Activated naive CD8-positive, alpha-beta T cell treated with anti-CD3 and anti-CD28 coated beads, Interleukin-2, amount 50 U/mL, for 24 hours (primary cell): ENCODE data around the gene ASCL2.
A peak's percentile ranks its signal among the peaks of the same experiment; 100 is the strongest.

Source experiments
- ATAC-seq: fragments of 150-1000 bp; cut with Tn5 transposase; one replicate; pipeline ENCODE4 v1.10.0; 2021
- DNase-seq: peaks from one replicate; pipeline ENCODE4 v3.0.0; 2021
- H3K27ac Mint-ChIP-seq: one replicate; pipeline ENCODE4 v1.8.0; 2021; ENCODE audit warnings: mild to moderate bottlenecking, mixed read lengths
- H3K27me3 Mint-ChIP-seq: one replicate; pipeline ENCODE4 v1.8.0; 2021; ENCODE audit warnings: mixed read lengths
- H3K36me3 Mint-ChIP-seq: one replicate; pipeline ENCODE4 v1.8.0; 2021; ENCODE audit warnings: low read depth, mixed read lengths
- H3K4me1 Mint-ChIP-seq: one replicate; pipeline ENCODE4 v1.8.0; 2021; ENCODE audit warnings: mixed read lengths
- H3K4me3 Mint-ChIP-seq: one replicate; pipeline ENCODE4 v1.8.0; 2021; ENCODE audit warnings: mild to moderate bottlenecking, moderate library complexity, mixed read lengths
- H3K9me3 Mint-ChIP-seq: one replicate; pipeline ENCODE4 v1.8.0; 2021; ENCODE audit warnings: mixed read lengths

The ASCL2 gene

GRCh38 chr11:2302896-2303626 lies 32.7 kb upstream of the ASCL2 start:
- DNase-seq (peak; percentile 18), ATAC-seq (no peak)
- Mint-ChIP-seq H3K4me1 (peaks cover 55% of the 10 kb centered on the region), H3K4me3 (peak overlapping the region; percentile 84), H3K27ac (peak overlapping the region; percentile 92), H3K27me3 (no peaks in the 10 kb centered on the region), H3K9me3 (no peaks in the 10 kb centered on the region), H3K36me3 (no peaks in the 10 kb centered on the region)

GRCh38 chr11:2302306-2302895 lies 32.0 kb upstream of the ASCL2 start:
- Mint-ChIP-seq H3K27ac (peak overlapping the region; percentile 92), H3K4me1 (peaks cover 61% of the 10 kb centered on the region)
- peak; percentile 25 for ATAC-seq

GRCh38 chr11:2301631-2302305 lies 31.4 kb upstream of the ASCL2 start, which contains the start of the genes C11orf21 and TSPAN32:
TSS of gene C11orf21 (minus strand) at chr11:2301918. CDS start at chr11:2301808, 110 bp downstream.
TSS of gene TSPAN32 (plus strand) at chr11:2302013. CDS start at chr11:2302150, 137 bp downstream.
- peak; percentile 51 for ATAC-seq
- no peaks in the 10 kb centered on the region for H3K9me3 Mint-ChIP-seq
- DNase-seq = peak; percentile 69
- H3K27me3 Mint-ChIP-seq = no peaks in the 10 kb centered on the region
- no peaks in the 10 kb centered on the region for H3K36me3 Mint-ChIP-seq
- H3K4me3 Mint-ChIP-seq = peak within 1 kb of the TSS; percentile 84
- peaks cover 62% of the 10 kb centered on the region for H3K4me1 Mint-ChIP-seq
- H3K27ac Mint-ChIP-seq = peak within 1 kb of the TSS; percentile 92

More at GRCh38 chr11:2302306-2302895, 32.0 kb upstream of the ASCL2 start:
- DNase-seq = peak; percentile 48
- H3K36me3 Mint-ChIP-seq = no peaks in the 10 kb centered on the region
- no peaks in the 10 kb centered on the region for H3K27me3 Mint-ChIP-seq
- H3K4me3 Mint-ChIP-seq = peak overlapping the region; percentile 84
- H3K9me3 Mint-ChIP-seq = no peaks in the 10 kb centered on the region

GRCh38 chr11:2300936-2301630 lies 30.7 kb upstream of the ASCL2 start:
- H3K36me3 Mint-ChIP-seq = no peaks in the 10 kb centered on the region
- peak; percentile 49 for DNase-seq
- peaks cover 56% of the 10 kb centered on the region for H3K4me1 Mint-ChIP-seq
- peak overlapping the region; percentile 92 for H3K27ac Mint-ChIP-seq
- no peaks in the 10 kb centered on the region for H3K9me3 Mint-ChIP-seq
- ATAC-seq = peak; percentile 17
- peak overlapping the region; percentile 84 for H3K4me3 Mint-ChIP-seq
- no peaks in the 10 kb centered on the region for H3K27me3 Mint-ChIP-seq

GRCh38 chr11:2300290-2300935 lies 30.0 kb upstream of the ASCL2 start:
- peaks cover 50% of the 10 kb centered on the region for H3K4me1 Mint-ChIP-seq
- DNase-seq = peak; percentile 20

GRCh38 chr11:2299773-2300172 lies 29.4 kb upstream of the ASCL2 start:
- ATAC-seq (no peak), DNase-seq (no peak)
- H3K4me3 Mint-ChIP-seq = no peak overlapping the region
- peaks cover 48% of the 10 kb centered on the region for H3K4me1 Mint-ChIP-seq
- H3K27me3 Mint-ChIP-seq = no peaks in the 10 kb centered on the region
- H3K27ac Mint-ChIP-seq = no peak overlapping the region
- no peaks in the 10 kb centered on the region for H3K36me3 Mint-ChIP-seq
- H3K9me3 Mint-ChIP-seq = no peaks in the 10 kb centered on the region

More at GRCh38 chr11:2300290-2300935, 30.0 kb upstream of the ASCL2 start:
- Mint-ChIP-seq H3K9me3 (no peaks in the 10 kb centered on the region), H3K27ac (peak overlapping the region; percentile 92), H3K4me3 (peak overlapping the region; percentile 84), H3K27me3 (no peaks in the 10 kb centered on the region), H3K36me3 (no peaks in the 10 kb centered on the region)
- ATAC-seq = no peak

- Mint-ChIP-seq H3K27me3 (no peaks in the 10 kb centered on the region), H3K9me3 (no peaks in the 10 kb centered on the region), H3K4me1 (peaks cover 45% of the 10 kb centered on the region), H3K27ac (no peak overlapping the region), H3K4me3 (peak overlapping the region; percentile 53), H3K36me3 (no peaks in the 10 kb centered on the region)
- no peak for ATAC-seq
- peak; percentile 55 for DNase-seq
Observed at GRCh38 chr11:2298795-2299761, 28.7 kb upstream of the ASCL2 start.

GRCh38 chr11:2298131-2298794 lies 27.9 kb upstream of the ASCL2 start:
- DNase-seq (no peak), ATAC-seq (no peak)
- H3K27me3 Mint-ChIP-seq = no peaks in the 10 kb centered on the region
- H3K9me3 Mint-ChIP-seq = no peaks in the 10 kb centered on the region
- H3K36me3 Mint-ChIP-seq = no peaks in the 10 kb centered on the region
- H3K4me3 Mint-ChIP-seq = no peak overlapping the region
- no peak overlapping the region for H3K27ac Mint-ChIP-seq
- peaks cover 42% of the 10 kb centered on the region for H3K4me1 Mint-ChIP-seq

- no peaks in the 10 kb centered on the region for H3K36me3 Mint-ChIP-seq
- no peaks in the 10 kb centered on the region for H3K27me3 Mint-ChIP-seq
- H3K27ac Mint-ChIP-seq = no peak overlapping the region
- DNase-seq (no peak), ATAC-seq (no peak)
- H3K4me3 Mint-ChIP-seq = no peak overlapping the region
- H3K4me1 Mint-ChIP-seq = peaks cover 37% of the 10 kb centered on the region
- no peaks in the 10 kb centered on the region for H3K9me3 Mint-ChIP-seq
Observed at GRCh38 chr11:2297623-2298030, 27.2 kb upstream of the ASCL2 start.

GRCh38 chr11:2296913-2297622 lies 26.7 kb upstream of the ASCL2 start:
- Mint-ChIP-seq H3K36me3 (no peaks in the 10 kb centered on the region), H3K4me1 (peaks cover 35% of the 10 kb centered on the region), H3K4me3 (no peak overlapping the region), H3K27ac (no peak overlapping the region), H3K27me3 (no peaks in the 10 kb centered on the region), H3K9me3 (no peaks in the 10 kb centered on the region)
- ATAC-seq = no peak
- no peak for DNase-seq

- Mint-ChIP-seq H3K4me3 (no peak overlapping the region), H3K36me3 (no peaks in the 10 kb centered on the region), H3K27me3 (no peaks in the 10 kb centered on the region), H3K27ac (peak overlapping the region; percentile 31), H3K9me3 (no peaks in the 10 kb centered on the region), H3K4me1 (peaks cover 29% of the 10 kb centered on the region)
- ATAC-seq = no peak
- peak; percentile 1 for DNase-seq
Observed at GRCh38 chr11:2295971-2296912, 25.9 kb upstream of the ASCL2 start.
